HepG2 (cell line): ENCODE results near the gene GPS2. TPM values are rescaled to one million over a fixed set of nuclear protein-coding genes. Genes with fewer than 3 reads are reported as not detected.

ENCODE experiments used
- FOXO1 ChIP-seq: sonication (generic); formaldehyde crosslinking; IDR thresholded peaks from 2 replicates; pipeline ENCODE4 v1.4.0; 2020; ENCODE audit warnings: missing genetic modification reagents
- GABPA ChIP-seq, 2 experiments: IDR thresholded peaks; 2 replicates each; pipeline ENCODE4 v1.6.1; 2011 to 2016; ENCODE audit warnings: low read depth in 2 of 2, low read length in 1 of 2, missing biosample characterization in 1 of 2, missing genetic modification characterization in 1 of 2
- HNF4A ChIP-seq: sonication (generic); formaldehyde crosslinking; IDR thresholded peaks from 2 replicates; pipeline ENCODE4 v1.4.0; 2020; ENCODE audit warnings: missing genetic modification reagents
- HNRNPL ChIP-seq: fragments of 200-400 bp; formaldehyde crosslinking; IDR thresholded peaks from 2 replicates; pipeline ENCODE4 v1.6.1; 2017; ENCODE audit warnings: mild to moderate bottlenecking, low read depth, low read length
- HOXD1 ChIP-seq: sonication (generic); formaldehyde crosslinking; IDR thresholded peaks from 2 replicates; pipeline ENCODE4 v1.5.0; 2020; ENCODE audit warnings: missing genetic modification reagents
- IRF9 ChIP-seq: sonication (generic); formaldehyde crosslinking; IDR thresholded peaks from 2 replicates; pipeline ENCODE4 v1.8.0; 2022; ENCODE audit warnings: missing genetic modification reagents, mild to moderate bottlenecking, borderline replicate concordance
- JARID2 ChIP-seq: sonication (generic); formaldehyde crosslinking; IDR thresholded peaks from 2 replicates; pipeline ENCODE4 v1.8.1; 2023; ENCODE audit warnings: missing genetic modification reagents, inconsistent platforms; ENCODE audit not compliant: insufficient replicate concordance
- MBNL3 ChIP-seq: fragments of 250-450 bp; sonication (Bioruptor Pico); conservative IDR thresholded peaks from 2 replicates; pipeline ENCODE4 v1.8.0; 2022; ENCODE audit warnings: mild to moderate bottlenecking, inconsistent platforms
- MIXL1 ChIP-seq: IDR thresholded peaks from 2 replicates; pipeline ENCODE4 v1.6.1; 2016
- PLRG1 ChIP-seq: fragments of 450-650 bp; conservative IDR thresholded peaks from 2 replicates; pipeline ENCODE4 v1.6.1; 2016
- POLR2AphosphoS5 ChIP-seq: IDR thresholded peaks from 2 replicates; pipeline ENCODE4 v1.6.1; 2012; ENCODE audit warnings: low read depth, low read length
- SP4 ChIP-seq: sonication (generic); formaldehyde crosslinking; IDR thresholded peaks from 2 replicates; pipeline ENCODE4 v1.8.1; 2023; ENCODE audit warnings: mild to moderate bottlenecking, missing genetic modification reagents
- TCF7L2 ChIP-seq: IDR thresholded peaks from 2 replicates; pipeline ENCODE4 v1.6.1; 2011; ENCODE audit warnings: mild to moderate bottlenecking, low read depth, low read length, moderate library complexity
- ZFP1 ChIP-seq: IDR thresholded peaks from 2 replicates; pipeline ENCODE4 v1.6.1; 2016
- ZSCAN31 ChIP-seq: sonication (generic); formaldehyde crosslinking; IDR thresholded peaks from 2 replicates; pipeline ENCODE4 v1.5.0; 2020; ENCODE audit warnings: low read depth, mild to moderate bottlenecking, missing genetic modification reagents
- polyA plus RNA-seq, 8 experiments: library from polyadenylated mRNA; depleted of rRNA in 3 of 8; stranded (reverse) in 7 of 8; unstranded in 1 of 8; fragments of >200 nt; fragmentation: Illumina TruSeq in 4 of 8; extraction: Trizol in 4 of 8; gene quantifications; 2 replicates each; pipeline versions ENCODE4 v1.2.1 to v1.2.3, GENCODE V29; 2011 to 2016; ENCODE audit warnings: low read depth in 4 of 8, missing spikeins in 1 of 8, mixed read lengths in 1 of 8; ENCODE audit not compliant: insufficient read depth in 1 of 8
- total RNA-seq, 5 experiments: library from RNA; depleted of rRNA; stranded (reverse); fragments of >200 nt; fragmentation: Illumina TruSeq; extraction: Trizol; gene quantifications; 2 replicates each; pipeline ENCODE4 v1.2.3, GENCODE V29; 2016; ENCODE audit warnings: low read depth in 1 of 5
- TF ChIP-seq, protein P1 (sequence below): sonication (generic); formaldehyde crosslinking; IDR thresholded peaks from 2 replicates; pipeline ENCODE4 v1.8.1; 2023; ENCODE audit warnings: mild to moderate bottlenecking, moderate library complexity, missing genetic modification reagents
- TF ChIP-seq, protein P2 (sequence below): sonication (generic); formaldehyde crosslinking; IDR thresholded peaks from 2 replicates; pipeline ENCODE4 v1.4.0; 2020; ENCODE audit warnings: mild to moderate bottlenecking, missing genetic modification reagents, borderline replicate concordance
- TF ChIP-seq, protein P3 (sequence below): sonication (generic); formaldehyde crosslinking; IDR thresholded peaks from 2 replicates; pipeline ENCODE4 v1.8.0; 2022; ENCODE audit warnings: mild to moderate bottlenecking, missing genetic modification reagents, moderate library complexity

Gene GPS2
- total and polyA plus RNA-seq, 2 of the 13 experiments (the other 11 are each of a cell fraction or from before 2014, with no cell fraction given), result 58.0 to 59.4 TPM

- TF ChIP-seq PLRG1 (no peak), SP4 (CRISPR knock-in tag) (0 out of 2 replicates have a peak, but pooled peaks have one; percentile 75), HOXD1 (CRISPR knock-in tag) (no peak), ZSCAN31 (no peak), MBNL3 (CRISPR knock-in tag) (no peak), HNRNPL (0 out of 2 replicates have a peak, but pooled peaks have one; percentile 57), JARID2 (CRISPR knock-in tag) (no peak), MIXL1 (CRISPR knock-in tag) (no peak), IRF9 (no peak), TCF7L2 (no peak), ZFP1 (CRISPR knock-in tag) (no peak), POLR2AphosphoS5 (no peak), FOXO1 (CRISPR knock-in tag) (no peak), GABPA (IDR thresholded peaks at IDR 0.05; ENCODE audit: low read depth, low read length) (peak; percentile 55), GABPA (CRISPR knock-in tag; IDR thresholded peaks at IDR 0.05; ENCODE audit: low read depth) (no peak; the same call in 1 of the 2 replicates), HNF4A (CRISPR knock-in tag) (no peak)
- TF ChIP-seq, protein P1, sequence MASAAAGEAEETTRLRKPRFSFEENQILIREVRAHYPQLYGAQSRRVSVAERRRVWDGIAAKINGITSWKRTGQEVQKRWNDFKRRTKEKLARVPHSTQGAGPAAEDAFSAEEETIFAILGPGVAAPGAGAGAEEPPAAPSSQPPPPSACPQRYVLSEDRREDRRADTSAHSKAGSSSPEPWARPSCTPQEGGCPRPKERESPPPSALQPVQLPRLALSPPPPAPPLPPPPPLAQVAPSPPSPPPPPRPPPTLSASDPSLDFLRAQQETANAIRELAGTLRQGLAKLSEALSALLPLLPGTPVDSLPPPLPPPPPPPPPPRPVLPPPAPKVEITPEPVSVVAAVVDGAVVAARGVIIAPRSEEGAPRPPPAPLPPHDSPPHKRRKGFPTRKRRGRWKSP (CRISPR knock-in tag), result peak; percentile 62; the same call in 1 of the 2 replicates
- TF ChIP-seq, protein P2, sequence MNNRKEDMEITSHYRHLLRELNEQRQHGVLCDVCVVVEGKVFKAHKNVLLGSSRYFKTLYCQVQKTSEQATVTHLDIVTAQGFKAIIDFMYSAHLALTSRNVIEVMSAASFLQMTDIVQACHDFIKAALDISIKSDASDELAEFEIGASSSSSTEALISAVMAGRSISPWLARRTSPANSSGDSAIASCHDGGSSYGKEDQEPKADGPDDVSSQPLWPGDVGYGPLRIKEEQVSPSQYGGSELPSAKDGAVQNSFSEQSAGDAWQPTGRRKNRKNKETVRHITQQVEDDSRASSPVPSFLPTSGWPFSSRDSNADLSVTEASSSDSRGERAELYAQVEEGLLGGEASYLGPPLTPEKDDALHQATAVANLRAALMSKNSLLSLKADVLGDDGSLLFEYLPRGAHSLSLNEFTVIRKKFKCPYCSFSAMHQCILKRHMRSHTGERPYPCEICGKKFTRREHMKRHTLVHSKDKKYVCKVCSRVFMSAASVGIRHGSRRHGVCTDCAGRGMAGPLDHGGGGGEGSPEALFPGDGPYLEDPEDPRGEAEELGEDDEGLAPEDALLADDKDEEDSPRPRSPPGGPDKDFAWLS (CRISPR knock-in tag), result 0 out of 2 replicates have a peak, but pooled peaks have one; percentile 55
- TF ChIP-seq, protein P3, sequence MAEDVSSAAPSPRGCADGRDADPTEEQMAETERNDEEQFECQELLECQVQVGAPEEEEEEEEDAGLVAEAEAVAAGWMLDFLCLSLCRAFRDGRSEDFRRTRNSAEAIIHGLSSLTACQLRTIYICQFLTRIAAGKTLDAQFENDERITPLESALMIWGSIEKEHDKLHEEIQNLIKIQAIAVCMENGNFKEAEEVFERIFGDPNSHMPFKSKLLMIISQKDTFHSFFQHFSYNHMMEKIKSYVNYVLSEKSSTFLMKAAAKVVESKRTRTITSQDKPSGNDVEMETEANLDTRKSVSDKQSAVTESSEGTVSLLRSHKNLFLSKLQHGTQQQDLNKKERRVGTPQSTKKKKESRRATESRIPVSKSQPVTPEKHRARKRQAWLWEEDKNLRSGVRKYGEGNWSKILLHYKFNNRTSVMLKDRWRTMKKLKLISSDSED, result peak; percentile 88; the same call in 1 of the 2 replicates
Observed at GRCh38 chr17:7307686-7308624, 7.2 kb downstream of the GPS2 start (continued).
